Measurements from ENCODE around the gene HOXD8.

Gene HOXD8

GRCh38 chr2:176091329-176092258, 37.9 kb upstream of the HOXD8 start:
- no peak for DNase-seq (ENCODE audit: low read depth)

GRCh38 chr2:176092270-176093144, 37.0 kb upstream of the HOXD8 start, which contains the start of gene HOXD13:
Gene HOXD13, plus strand, starts transcription at chr2:176092721. Its CDS starts 170 bp downstream, at chr2:176092891.
- DNase-seq (ENCODE audit: low read depth) = no peak

- DNase-seq (ENCODE audit: low read depth) = no peak
These were observed 36.2 kb upstream of the HOXD8 start for GRCh38 chr2:176093145-176093897.

GRCh38 chr2:176093898-176094249, 35.6 kb upstream of the HOXD8 start:
- DNase-seq (ENCODE audit: low read depth) = no peak

- DNase-seq (ENCODE audit: low read depth) = no peak
These were observed 35.2 kb upstream of the HOXD8 start for GRCh38 chr2:176094349-176094748.

GRCh38 chr2:176095421-176095820, 34.1 kb upstream of the HOXD8 start:
- DNase-seq (ENCODE audit: low read depth) = no peak

GRCh38 chr2:176096243-176096985, 33.1 kb upstream of the HOXD8 start:
- DNase-seq (ENCODE audit: low read depth) = no peak

GRCh38 chr2:176096986-176097819, 32.3 kb upstream of the HOXD8 start:
- peak; percentile 15 for DNase-seq (ENCODE audit: low read depth)

GRCh38 chr2:176097820-176098365, 31.6 kb upstream of the HOXD8 start:
- no peak for DNase-seq (ENCODE audit: low read depth)

GRCh38 chr2:176098366-176099158, 30.9 kb upstream of the HOXD8 start:
- DNase-seq (ENCODE audit: low read depth) = no peak

- no peak for DNase-seq (ENCODE audit: low read depth)
These were observed 30.3 kb upstream of the HOXD8 start for GRCh38 chr2:176099159-176099727.

- no peak for DNase-seq (ENCODE audit: low read depth)
These were observed 29.6 kb upstream of the HOXD8 start, which contains the start of gene HOXD12 for GRCh38 chr2:176099728-176100546. Gene HOXD12, plus strand, starts transcription at chr2:176099795. Its CDS starts 7 bp downstream, at chr2:176099802.

GRCh38 chr2:176100547-176101140, 28.9 kb upstream of the HOXD8 start:
- DNase-seq (ENCODE audit: low read depth) = no peak

- DNase-seq (ENCODE audit: low read depth) = no peak
These were observed 28.2 kb upstream of the HOXD8 start for GRCh38 chr2:176101216-176101830.

GRCh38 chr2:176101842-176102241, 27.7 kb upstream of the HOXD8 start:
- no peak for DNase-seq (ENCODE audit: low read depth)

GRCh38 chr2:176102309-176102866, 27.1 kb upstream of the HOXD8 start:
- no peak for DNase-seq (ENCODE audit: low read depth)

- no peak for DNase-seq (ENCODE audit: low read depth)
These were observed 26.3 kb upstream of the HOXD8 start for GRCh38 chr2:176103194-176103593.

Measured in activated gamma-delta T cell treated with anti-CD3 and anti-CD28 coated beads, Interleukin-2, amount 50 U/mL, for 16 hours (primary cell).